Keratinocyte (primary cell): Measurements from ENCODE around the gene PIPOX. TPM values are rescaled to one million over a fixed set of nuclear protein-coding genes. Genes with fewer than 3 reads are reported as not detected.

Experiments used
- DNase-seq: peaks from one replicate; pipeline ENCODE4 v3.0.0-alpha.2; 2011; ENCODE audit warnings: low read depth, missing footprints, low spot score
- FAIRE-seq: peaks from 2 replicates; lab custom pipeline; 2011; peaks lifted over from hg19 to GRCh38; lab: Jason Lieb, UNC
- H2AFZ ChIP-seq: 2 replicates; pipeline ENCODE4 v1.6.0; 2012; ENCODE audit warnings: low read length, control low read depth, inconsistent platforms; ENCODE audit not compliant: control insufficient read depth
- H3K27ac ChIP-seq: 2 replicates; pipeline ENCODE4 v1.5.1; 2011; ENCODE audit warnings: low read length; ENCODE audit not compliant: control insufficient read depth, insufficient read depth
- H3K27me3 ChIP-seq: 3 replicates; pipeline ENCODE4 v1.6.0; 2011; ENCODE audit warnings: low read length; ENCODE audit not compliant: control insufficient read depth, insufficient read depth; ENCODE audit errors: extremely low read depth
- H3K36me3 ChIP-seq, 2 experiments: 2 replicates in 1 of 2; 3 replicates in 1 of 2; pipeline ENCODE4 v1.5.1; 2011; ENCODE audit warnings: low read length in 2 of 2, mild to moderate bottlenecking in 1 of 2; ENCODE audit not compliant: control insufficient read depth in 2 of 2, insufficient read depth in 2 of 2; ENCODE audit errors: extremely low read depth in 1 of 2
- H3K4me1 ChIP-seq: 3 replicates; pipeline ENCODE4 v1.5.1; 2011; ENCODE audit warnings: low read length; ENCODE audit not compliant: control insufficient read depth, insufficient read depth; ENCODE audit errors: extremely low read depth
- H3K4me2 ChIP-seq: 3 replicates; pipeline ENCODE4 v1.6.0; 2011; ENCODE audit warnings: low read depth, low read length; ENCODE audit not compliant: control insufficient read depth, insufficient read depth; ENCODE audit errors: extremely low read depth
- H3K4me3 ChIP-seq, 3 experiments: fragments of 200-600 bp in 1 of 3; sonication (generic) in 1 of 3; 2 replicates in 2 of 3; 3 replicates in 1 of 3; pipeline ENCODE4 v1.5.1; 2011 to 2016; ENCODE audit warnings: low read length in 3 of 3, mild to moderate bottlenecking in 3 of 3, control low read depth in 2 of 3, inconsistent platforms in 1 of 3, low read depth in 1 of 3, mixed read lengths in 1 of 3, mixed run types in 1 of 3, moderate library complexity in 1 of 3; ENCODE audit not compliant: control insufficient read depth in 2 of 3, insufficient read depth in 2 of 3; ENCODE audit errors: extremely low read depth in 1 of 3
- H3K79me2 ChIP-seq: 2 replicates; pipeline ENCODE4 v1.6.0; 2012; ENCODE audit warnings: low read length; ENCODE audit not compliant: control insufficient read depth, insufficient read depth
- H3K9ac ChIP-seq: 3 replicates; pipeline ENCODE4 v1.6.0; 2011; ENCODE audit warnings: low read length; ENCODE audit not compliant: control insufficient read depth, insufficient read depth; ENCODE audit errors: extremely low read depth
- H3K9me1 ChIP-seq: 3 replicates; pipeline ENCODE4 v1.6.0; 2011; ENCODE audit warnings: low read length; ENCODE audit not compliant: control insufficient read depth, insufficient read depth; ENCODE audit errors: extremely low read depth
- H3K9me3 ChIP-seq: 2 replicates; pipeline ENCODE4 v1.5.1; 2012; ENCODE audit warnings: low read depth, low read length; ENCODE audit not compliant: control insufficient read depth
- H4K20me1 ChIP-seq: 3 replicates; pipeline ENCODE4 v1.6.0; 2011; ENCODE audit warnings: low read length; ENCODE audit not compliant: control insufficient read depth, insufficient read depth; ENCODE audit errors: extremely low read depth
- EZH2 ChIP-seq: IDR thresholded peaks from one replicate; pipeline ENCODE4 v1.6.1; 2012; ENCODE audit warnings: inconsistent platforms, mild to moderate bottlenecking, low read length, moderate library complexity
- dilution Hi-C: fragments of 300-500 bp; cut with MboI; formaldehyde crosslinking; loops from one replicate; pipeline ENCODE4 v1.7.0; 2020; ENCODE audit warnings: low sequenced_read_pairs; ENCODE audit not compliant: extremely low pct_ligation_motif_present
- polyA plus RNA-seq, 5 experiments: library from polyadenylated mRNA; depleted of rRNA in 3 of 5; stranded (reverse) in 3 of 5; stranded (forward) in 1 of 5; unstranded in 1 of 5; fragments of >200 nt; gene quantifications; 1 replicate in 1 of 5; 2 replicates in 3 of 5; 3 replicates in 1 of 5; pipeline versions ENCODE4 v1.2.1 to v1.2.3, GENCODE V29; 2011 to 2012; ENCODE audit warnings: missing spikeins in 2 of 5, low read depth in 1 of 5, low replicate concordance in 1 of 5
- TF ChIP-seq, protein P1 (sequence below), 3 experiments: IDR thresholded peaks in 1 of 3; conservative IDR thresholded peaks in 1 of 3; optimal IDR thresholded peaks in 1 of 3; 2 replicates in 2 of 3; 3 replicates in 1 of 3; pipeline versions ENCODE3 to v1.5.1; 2011; ENCODE audit warnings: low read length in 3 of 3, mild to moderate bottlenecking in 3 of 3, moderate library complexity in 2 of 3, control low read depth in 1 of 3, inconsistent platforms in 1 of 3; ENCODE audit not compliant: insufficient read depth in 2 of 3; ENCODE audit errors: extremely low read depth in 1 of 3

Gene PIPOX
- polyA plus RNA-seq, 1 donor (not counting 4 experiments of a cell fraction or from before 2014, with no cell fraction given), result not detected

DNA sequence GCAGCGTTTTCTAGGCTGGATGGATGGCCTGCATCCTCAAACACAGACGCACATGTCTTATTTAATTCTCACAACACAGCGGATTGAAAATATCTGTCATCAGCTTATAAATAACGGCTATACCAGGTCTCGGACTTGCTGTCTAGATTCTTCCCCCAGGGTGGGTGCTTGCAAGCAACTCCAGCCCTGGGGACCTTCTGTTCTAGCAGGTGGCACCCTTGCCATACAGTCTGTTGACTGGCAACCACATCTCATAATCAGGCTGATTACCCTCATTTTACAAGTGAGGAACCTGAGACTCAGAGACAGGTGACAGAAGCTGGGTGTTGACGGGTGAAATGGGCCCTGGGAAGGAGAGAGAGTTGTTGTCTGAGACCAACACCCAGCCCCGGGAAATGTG is 20.9 kb upstream of the PIPOX start:
- no peaks in the 10 kb centered on the region for H3K9me1 ChIP-seq

DNA sequence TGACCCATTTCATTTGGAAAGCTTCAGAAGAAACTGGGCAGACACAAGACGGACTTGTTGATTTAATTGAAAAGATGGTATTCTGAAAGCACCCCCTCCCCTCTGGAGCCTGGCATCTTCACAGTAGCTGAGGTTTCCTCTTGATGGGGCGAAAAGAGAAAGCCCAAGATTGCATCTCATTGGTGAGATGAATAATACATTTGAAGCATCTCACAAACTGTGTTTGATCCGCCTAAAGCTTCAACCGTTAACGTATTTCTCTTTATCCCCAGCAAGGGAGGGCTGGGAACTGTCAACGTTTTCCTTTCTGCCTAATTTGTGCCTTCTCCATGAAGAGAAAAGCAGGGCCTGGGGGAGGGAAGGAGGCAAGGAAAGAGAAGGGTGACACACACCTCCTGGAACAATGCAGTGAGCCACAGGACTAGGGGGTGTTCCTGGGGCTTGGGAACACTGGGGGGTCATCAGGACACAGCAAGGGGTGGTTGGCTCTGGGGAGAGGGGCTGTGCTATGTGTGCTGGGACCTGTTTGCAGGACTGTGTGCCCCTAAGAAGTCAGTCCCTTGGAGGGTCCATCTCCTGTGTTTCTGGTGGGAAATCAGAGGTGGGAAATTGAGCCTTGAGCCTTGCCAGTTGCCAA is 18.5 kb upstream of the PIPOX start:
- dilution Hi-C loops, result no loop called here
- Histone ChIP-seq H3K4me2 (no peak overlapping the region), H3K4me1 (peaks cover 5% of the 10 kb centered on the region), H3K9me1 (no peaks in the 10 kb centered on the region), H3K36me3 (no peaks in the 10 kb centered on the region), H3K9me3 (no peaks in the 10 kb centered on the region), H3K4me3 (no peak overlapping the region), H2AFZ (no peak overlapping the region), H3K9ac (no peak overlapping the region), H4K20me1 (no peaks in the 10 kb centered on the region), H3K79me2 (no peaks in the 10 kb centered on the region), H3K27ac (no peak overlapping the region), H3K27me3 (peaks cover 48% of the 10 kb centered on the region)
- FAIRE-seq (no peak), DNase-seq (no peak)
- TF ChIP-seq, protein P1, sequence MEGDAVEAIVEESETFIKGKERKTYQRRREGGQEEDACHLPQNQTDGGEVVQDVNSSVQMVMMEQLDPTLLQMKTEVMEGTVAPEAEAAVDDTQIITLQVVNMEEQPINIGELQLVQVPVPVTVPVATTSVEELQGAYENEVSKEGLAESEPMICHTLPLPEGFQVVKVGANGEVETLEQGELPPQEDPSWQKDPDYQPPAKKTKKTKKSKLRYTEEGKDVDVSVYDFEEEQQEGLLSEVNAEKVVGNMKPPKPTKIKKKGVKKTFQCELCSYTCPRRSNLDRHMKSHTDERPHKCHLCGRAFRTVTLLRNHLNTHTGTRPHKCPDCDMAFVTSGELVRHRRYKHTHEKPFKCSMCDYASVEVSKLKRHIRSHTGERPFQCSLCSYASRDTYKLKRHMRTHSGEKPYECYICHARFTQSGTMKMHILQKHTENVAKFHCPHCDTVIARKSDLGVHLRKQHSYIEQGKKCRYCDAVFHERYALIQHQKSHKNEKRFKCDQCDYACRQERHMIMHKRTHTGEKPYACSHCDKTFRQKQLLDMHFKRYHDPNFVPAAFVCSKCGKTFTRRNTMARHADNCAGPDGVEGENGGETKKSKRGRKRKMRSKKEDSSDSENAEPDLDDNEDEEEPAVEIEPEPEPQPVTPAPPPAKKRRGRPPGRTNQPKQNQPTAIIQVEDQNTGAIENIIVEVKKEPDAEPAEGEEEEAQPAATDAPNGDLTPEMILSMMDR (optimal IDR thresholded peaks at IDR 0.05 in 1 of 3, IDR thresholded peaks at IDR 0.05 in 1 of 3, conservative IDR thresholded peaks at IDR 0.05 in 1 of 3; ENCODE audit: extremely low read depth in 1 of 3, insufficient read depth in 2 of 3, low read length in 3 of 3), result no peak
- no peak for TF ChIP-seq EZH2

More for the DNA sequence above, 20.9 kb upstream of the PIPOX start:
- DNase-seq (no peak), FAIRE-seq (no peak)
- H2AFZ ChIP-seq, result no peak overlapping the region
- peaks cover 70% of the 10 kb centered on the region for H3K27me3 ChIP-seq
- no peak overlapping the region for H3K9ac ChIP-seq
- H3K36me3 ChIP-seq, result no peaks in the 10 kb centered on the region
- no peaks in the 10 kb centered on the region for H4K20me1 ChIP-seq
- peaks cover 5% of the 10 kb centered on the region for H3K4me1 ChIP-seq
- H3K4me2 ChIP-seq, result no peak overlapping the region
- H3K9me3 ChIP-seq, result no peaks in the 10 kb centered on the region
- H3K4me3 ChIP-seq, result no peak overlapping the region
- no peak overlapping the region for H3K27ac ChIP-seq
- TF ChIP-seq, protein P1 (optimal IDR thresholded peaks at IDR 0.05 in 1 of 3, IDR thresholded peaks at IDR 0.05 in 1 of 3, conservative IDR thresholded peaks at IDR 0.05 in 1 of 3; ENCODE audit: extremely low read depth in 1 of 3, insufficient read depth in 2 of 3, low read length in 3 of 3), result no peak
- TF ChIP-seq EZH2, result no peak
- no peaks in the 10 kb centered on the region for H3K79me2 ChIP-seq
- dilution Hi-C loops, result no loop called here
